H4 (cell line): ENCODE data around the gene MYLK. TPM values are rescaled to one million over a fixed set of nuclear protein-coding genes. Genes with fewer than 3 reads are reported as not detected.
"Not testable (repeated sequence)": the region's sequence is repeated elsewhere in the genome, so short reads cannot be mapped to it uniquely, and the experiment has no call there.

ENCODE experiments used
- DNase-seq: peaks from one replicate; pipeline ENCODE4 v3.0.0-alpha.2; 2015; ENCODE audit warnings: low spot score
- total RNA-seq: library from RNA; depleted of rRNA; stranded (reverse); fragments of >200 nt; shearing (Covaris generic); gene quantifications from 2 replicates; pipeline ENCODE4 v1.2.3, GENCODE V29; 2014

Gene MYLK
- total RNA-seq, 1 experiment from 2014 or later: 25.1 TPM

DNA sequence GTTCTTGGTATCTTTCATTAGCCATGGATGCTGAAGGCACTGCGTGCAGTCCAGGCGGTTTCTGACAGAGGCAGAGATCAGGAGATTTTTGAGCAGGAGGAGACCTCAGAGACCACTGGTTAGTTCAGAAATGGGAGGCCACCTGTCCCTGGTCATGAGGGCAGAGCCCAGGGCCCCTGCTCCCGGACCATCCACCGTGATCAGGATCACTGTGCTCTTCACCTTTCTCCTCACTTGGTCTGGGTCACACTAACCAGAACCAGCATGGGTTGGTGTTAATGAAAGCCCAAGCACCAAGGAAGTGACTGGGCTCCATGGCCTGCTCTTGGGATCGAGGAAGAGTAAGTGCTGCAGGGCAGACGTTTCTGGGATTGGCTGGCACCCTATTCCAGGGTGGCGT is 257.3 kb downstream of the MYLK start:
- DNase-seq: no peak

GRCh38 chr3:123624302-123624701 is 259.8 kb downstream of the MYLK start:
- no peak for DNase-seq

GRCh38 chr3:123623346-123623880 is 260.7 kb downstream of the MYLK start:
- DNase-seq: no peak

DNA sequence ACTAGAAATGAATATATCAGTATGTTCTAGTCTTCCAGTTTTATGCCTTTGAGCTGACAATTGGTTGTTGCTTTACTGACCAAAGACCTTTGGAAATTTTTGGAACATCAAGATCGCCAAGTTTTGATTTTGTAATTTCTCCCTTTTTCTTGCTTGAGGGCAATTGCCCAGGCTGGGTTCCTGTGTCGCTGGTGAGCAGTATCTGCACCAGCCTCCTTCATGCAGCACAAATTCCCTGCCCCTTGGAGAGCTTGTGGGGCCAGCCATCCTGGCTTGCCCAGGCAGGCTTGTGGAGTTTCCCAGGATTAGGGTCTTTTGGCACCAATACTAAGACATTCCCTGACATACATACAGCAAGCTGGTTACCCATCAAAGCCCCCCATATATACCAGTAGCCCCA is 261.4 kb downstream of the MYLK start:
- no peak for DNase-seq

GRCh38 chr3:123621850-123622189 is 262.3 kb downstream of the MYLK start:
- DNase-seq: no peak

DNA sequence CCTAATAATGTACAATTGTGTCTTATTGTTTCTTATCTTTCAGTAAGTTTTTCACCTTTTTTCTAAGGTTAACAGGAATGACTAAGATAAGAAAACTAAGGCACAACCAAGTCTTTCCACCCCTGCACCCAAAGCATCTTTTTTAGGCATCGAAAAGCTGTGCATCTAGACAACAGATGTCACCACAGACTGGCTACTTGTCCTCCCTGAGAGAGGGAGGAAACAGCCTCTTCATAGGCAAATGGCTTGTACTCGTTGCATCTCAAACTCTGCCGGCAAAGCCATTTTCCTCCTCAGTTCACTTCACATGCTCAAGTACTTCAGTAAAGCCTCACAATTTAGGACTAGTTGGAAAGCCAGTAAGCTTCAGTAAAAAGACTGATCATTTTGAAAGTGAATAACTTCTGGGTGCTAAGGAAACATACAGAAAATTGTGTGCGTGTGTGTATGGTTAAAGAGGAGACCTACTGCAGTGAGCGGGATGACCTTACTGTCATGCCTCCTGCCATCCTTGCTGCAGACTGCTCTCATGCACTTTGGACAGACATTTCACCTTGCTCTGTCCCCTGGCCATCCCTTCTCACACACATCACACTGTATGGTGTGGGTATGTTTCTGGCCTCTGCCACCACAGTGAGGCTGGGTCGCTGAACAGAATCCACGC is 262.8 kb downstream of the MYLK start:
- no peak for DNase-seq

DNA sequence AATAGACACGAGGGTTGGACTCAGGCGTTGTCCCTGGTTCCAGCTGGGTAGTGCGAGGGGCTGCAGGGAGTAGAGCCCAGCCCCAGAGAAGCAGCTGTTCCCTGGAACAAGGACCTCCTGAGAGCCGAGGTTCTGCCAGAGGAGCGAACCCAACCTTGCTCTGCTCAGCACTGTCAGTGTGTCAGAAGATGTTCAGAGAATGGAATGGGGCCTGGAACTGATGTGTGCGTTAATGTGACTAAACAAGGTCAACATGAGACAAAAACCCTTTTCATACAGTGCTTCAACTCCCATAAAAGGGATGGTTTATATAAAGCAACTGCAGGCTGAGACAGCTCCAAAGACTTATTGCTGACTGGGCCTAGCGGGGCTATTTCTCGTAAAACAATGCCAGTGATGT is 263.8 kb downstream of the MYLK start:
- DNase-seq: no peak

GRCh38 chr3:123618768-123619484 is 265.2 kb downstream of the MYLK start:
- DNase-seq: no peak

DNA sequence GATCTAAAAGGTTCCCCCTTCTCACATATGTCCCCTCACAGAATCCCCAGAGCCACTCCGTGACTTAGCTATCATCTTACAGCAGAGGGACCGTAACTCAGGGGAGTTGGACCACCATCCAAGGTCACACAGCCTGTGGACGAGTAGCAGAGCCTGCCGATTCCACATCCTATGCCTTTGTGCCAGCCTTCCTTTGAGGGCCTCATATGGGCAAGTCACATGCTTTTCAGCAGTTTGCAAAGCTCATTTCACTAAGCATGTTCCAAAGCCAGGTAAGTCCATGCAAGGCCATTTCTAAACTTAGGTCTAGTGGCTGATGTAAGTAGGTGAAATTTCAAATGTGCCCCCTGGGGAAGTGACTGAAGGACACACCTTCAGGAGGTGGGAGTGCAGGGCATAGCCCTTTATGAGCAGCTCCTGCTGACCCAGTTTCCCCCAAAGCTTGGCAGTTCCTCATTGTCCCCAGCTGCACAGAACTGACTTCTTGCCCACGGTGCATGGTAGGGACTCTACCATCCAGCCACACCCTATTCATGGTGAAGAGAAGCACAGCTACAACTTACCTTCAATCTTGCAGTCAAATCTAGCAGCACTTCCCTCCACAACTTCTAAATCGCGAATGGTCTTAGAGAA is 265.9 kb downstream of the MYLK start:
- DNase-seq: no peak

DNA sequence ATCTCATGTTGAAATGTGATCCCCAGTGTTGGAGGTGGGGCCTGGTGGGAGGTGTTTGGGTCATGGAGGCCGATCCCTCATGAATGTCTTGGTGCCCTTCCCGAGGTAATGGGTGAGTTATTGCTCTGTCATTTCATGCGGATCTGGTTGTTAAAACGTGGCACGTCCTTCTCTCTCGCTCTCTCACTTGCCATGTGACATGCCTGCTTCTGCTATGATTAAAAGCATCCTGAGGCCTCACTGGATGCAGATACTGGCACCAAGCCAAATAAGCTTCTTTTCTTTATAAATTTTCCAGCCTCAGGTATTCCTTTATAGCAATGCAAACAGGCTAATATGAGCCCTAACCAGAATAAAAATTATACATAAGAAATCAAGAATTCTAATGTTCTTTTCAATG is 267.5 kb downstream of the MYLK start:
- DNase-seq: no peak

- no peak for DNase-seq
Measured at GRCh38 chr3:123613543-123613942, 270.6 kb downstream of the MYLK start.

GRCh38 chr3:123611674-123612073 is 272.5 kb downstream of the MYLK start:
- DNase-seq: not testable (repeated sequence)

- DNase-seq: no peak
Measured at GRCh38 chr3:123611082-123611481, 273.1 kb downstream of the MYLK start.

- no peak for DNase-seq
Measured at GRCh38 chr3:123610331-123610730, 273.8 kb downstream of the MYLK start.

DNA sequence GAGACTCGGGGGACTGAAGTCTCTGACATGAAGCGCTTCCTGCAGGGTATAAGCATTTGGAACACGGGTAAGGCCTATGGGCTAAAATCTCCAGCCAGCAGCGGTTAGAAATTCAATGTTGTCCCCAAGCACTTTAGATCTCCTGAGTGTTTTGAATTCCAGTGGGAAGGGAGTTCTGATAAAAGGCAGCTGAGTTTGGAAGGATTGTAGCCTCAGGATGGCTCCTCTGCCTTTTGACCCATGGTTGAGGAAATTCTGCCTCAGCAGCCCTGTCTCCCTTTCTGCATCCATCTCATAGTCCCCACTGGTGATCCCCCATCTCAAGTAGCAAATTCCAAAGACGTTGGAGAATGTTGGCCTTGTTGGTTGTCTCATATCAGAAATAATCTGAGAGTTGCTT is 275.1 kb downstream of the MYLK start:
- DNase-seq: no peak

DNA sequence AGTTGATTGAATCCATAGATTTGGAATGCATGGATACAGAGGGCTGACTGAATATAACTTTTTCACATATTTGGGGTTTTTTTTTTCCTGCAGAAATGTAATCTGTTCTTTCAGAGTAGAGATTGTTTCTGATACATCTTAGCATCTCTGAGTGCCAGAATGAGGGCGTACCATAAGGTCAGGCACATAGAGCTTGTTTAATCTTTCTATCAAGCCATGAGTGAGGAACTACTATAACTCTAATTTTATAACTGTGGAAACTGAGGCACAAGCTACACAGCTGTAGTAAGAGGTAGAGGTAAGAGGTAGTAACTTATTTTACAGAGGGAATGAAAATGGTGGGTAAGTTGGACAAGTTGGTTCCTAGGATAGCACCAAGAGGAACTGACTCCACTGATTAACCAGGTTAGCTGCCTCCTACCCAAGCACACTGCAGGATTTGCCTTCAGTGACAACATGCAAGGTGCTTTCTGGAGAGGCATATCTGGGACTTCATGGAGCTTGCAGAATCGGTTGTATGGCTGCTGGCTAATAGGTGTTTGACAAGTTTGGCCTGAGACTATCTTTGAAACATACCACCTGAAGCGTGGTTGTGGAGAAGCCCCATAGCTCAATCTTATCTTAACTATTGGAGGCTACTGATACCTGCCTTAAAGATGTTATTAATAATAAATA is 275.7 kb downstream of the MYLK start:
- DNase-seq: no peak

- DNase-seq: no peak
Measured at GRCh38 chr3:123606527-123606926, 277.6 kb downstream of the MYLK start.

GRCh38 chr3:123605789-123606234 is 278.3 kb downstream of the MYLK start:
- no peak for DNase-seq

- not testable (repeated sequence) for DNase-seq
Measured at GRCh38 chr3:123603153-123603552, 281.0 kb downstream of the MYLK start.

DNA sequence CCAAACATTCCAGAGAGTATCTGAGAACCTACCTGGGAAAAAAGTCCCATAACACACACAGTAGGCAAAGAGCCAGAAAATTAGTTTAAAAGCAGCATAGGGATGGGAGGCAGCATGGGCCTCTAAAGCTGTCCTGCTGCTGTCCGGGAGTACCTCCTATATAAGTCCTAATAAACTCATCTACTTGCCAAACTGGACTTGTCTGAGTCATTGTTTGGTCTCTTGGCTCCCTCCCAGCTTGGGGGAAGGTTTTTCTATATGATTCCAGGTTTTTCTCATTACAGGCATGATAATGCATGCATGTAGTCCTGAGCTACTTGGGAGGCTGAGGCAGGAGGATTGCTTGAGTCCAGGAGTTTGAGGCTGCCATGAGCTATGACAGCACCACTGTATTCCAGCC is 281.8 kb downstream of the MYLK start:
- DNase-seq: peak; percentile 77

DNA sequence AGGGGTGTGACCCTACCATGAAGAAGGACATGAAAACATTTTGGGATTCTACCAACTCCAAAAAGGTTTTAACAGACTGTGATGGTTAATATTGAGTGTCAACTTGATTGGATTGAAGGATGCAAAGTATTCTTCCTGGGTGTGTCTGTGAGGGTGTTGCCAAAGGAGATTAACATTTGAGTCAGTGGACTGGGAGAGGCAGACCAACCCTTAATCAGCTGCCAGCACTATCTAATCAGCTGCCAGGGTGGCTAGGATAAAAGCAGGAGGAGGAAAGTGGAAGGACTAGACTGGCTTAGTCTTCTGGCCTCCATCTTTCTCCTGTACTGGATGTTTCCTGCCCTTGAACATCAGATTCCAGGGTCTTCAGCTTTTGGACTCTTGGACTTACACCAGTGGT is 283.3 kb downstream of the MYLK start:
- DNase-seq: not testable (repeated sequence)

- no peak for DNase-seq
Measured at GRCh38 chr3:123597561-123597960, 286.6 kb downstream of the MYLK start.
